ENCODE results near the gene FUBP3. TPM values are rescaled to one million over a fixed set of nuclear protein-coding genes. Genes with fewer than 3 reads are reported as not detected.

FUBP3 gene
- total RNA-seq, 4 donors from 2014 or later, result 26.5 to 147 (median 33.7) TPM

DNA sequence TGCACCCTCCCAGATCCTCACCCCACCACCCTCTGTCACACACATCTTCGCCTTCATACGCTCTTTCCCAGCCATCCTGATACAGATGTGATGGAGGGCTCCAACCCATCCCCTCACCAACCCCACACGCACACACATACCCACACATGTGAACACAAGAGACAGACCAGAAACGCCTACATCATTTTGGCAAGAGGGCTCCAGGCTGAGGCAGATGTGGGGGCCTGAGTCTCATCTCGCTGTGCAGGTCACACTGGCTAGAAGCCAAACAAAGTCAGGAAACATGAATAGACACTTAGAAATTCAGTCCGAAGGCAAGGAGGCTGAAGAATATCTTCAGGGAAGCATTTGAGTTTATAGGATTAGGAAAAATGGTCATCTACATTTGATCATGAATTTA lies 91.3 kb downstream of the FUBP3 start:
- DNase-seq (ENCODE audit: low spot score in 2 of 2), result no peak
- Histone ChIP-seq H3K4me3 (no peak overlapping the region), H3K9me3 (no peaks in the 10 kb centered on the region), H3K4me1 (peaks cover 15% of the 10 kb centered on the region), H3K27ac (no peak overlapping the region), H3K27me3 (peaks cover 32% of the 10 kb centered on the region), H3K36me3 (no peaks in the 10 kb centered on the region)
- TF ChIP-seq POLR2A (IDR thresholded peaks at IDR 0.05) (no peak), EP300 (IDR thresholded peaks at IDR 0.05) (no peak), POLR2AphosphoS5 (IDR thresholded peaks at IDR 0.05) (no peak)
- TF ChIP-seq, protein P1, sequence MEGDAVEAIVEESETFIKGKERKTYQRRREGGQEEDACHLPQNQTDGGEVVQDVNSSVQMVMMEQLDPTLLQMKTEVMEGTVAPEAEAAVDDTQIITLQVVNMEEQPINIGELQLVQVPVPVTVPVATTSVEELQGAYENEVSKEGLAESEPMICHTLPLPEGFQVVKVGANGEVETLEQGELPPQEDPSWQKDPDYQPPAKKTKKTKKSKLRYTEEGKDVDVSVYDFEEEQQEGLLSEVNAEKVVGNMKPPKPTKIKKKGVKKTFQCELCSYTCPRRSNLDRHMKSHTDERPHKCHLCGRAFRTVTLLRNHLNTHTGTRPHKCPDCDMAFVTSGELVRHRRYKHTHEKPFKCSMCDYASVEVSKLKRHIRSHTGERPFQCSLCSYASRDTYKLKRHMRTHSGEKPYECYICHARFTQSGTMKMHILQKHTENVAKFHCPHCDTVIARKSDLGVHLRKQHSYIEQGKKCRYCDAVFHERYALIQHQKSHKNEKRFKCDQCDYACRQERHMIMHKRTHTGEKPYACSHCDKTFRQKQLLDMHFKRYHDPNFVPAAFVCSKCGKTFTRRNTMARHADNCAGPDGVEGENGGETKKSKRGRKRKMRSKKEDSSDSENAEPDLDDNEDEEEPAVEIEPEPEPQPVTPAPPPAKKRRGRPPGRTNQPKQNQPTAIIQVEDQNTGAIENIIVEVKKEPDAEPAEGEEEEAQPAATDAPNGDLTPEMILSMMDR (IDR thresholded peaks at IDR 0.05), result no peak
- 86% methylated on average over 6 of the region's 6 CpGs for WGBS

DNA sequence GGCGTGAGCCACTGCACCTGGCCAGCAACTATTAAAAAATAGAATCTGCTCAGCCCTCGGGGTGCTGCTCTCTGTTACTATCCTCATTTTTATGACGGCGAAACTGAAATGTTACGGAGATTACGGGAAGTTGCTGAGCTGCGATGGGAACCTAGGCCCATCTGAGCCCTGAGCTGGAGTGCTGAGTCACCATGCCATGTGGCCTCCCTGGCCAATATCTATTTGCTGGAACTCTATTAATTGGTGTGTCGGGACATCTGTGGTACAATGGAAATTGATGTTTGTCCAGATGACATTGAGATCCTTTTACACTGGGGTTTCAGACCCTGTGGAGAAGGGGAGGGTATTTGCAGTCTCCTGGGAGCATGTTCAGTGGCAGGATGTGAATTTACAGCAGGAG lies 93.1 kb downstream of the FUBP3 start:
- TF ChIP-seq POLR2A (IDR thresholded peaks at IDR 0.05), result no peak
- no peak for TF ChIP-seq POLR2AphosphoS5 (IDR thresholded peaks at IDR 0.05)
- no peak for TF ChIP-seq EP300 (IDR thresholded peaks at IDR 0.05)
- TF ChIP-seq, protein P1 (IDR thresholded peaks at IDR 0.05), result no peak
- peaks cover 14% of the 10 kb centered on the region for H3K27me3 ChIP-seq
- DNase-seq (ENCODE audit: low spot score in 2 of 2), result no peak
- no peaks in the 10 kb centered on the region for H3K36me3 ChIP-seq
- WGBS, result 89% methylated on average over 8 of the region's 8 CpGs
- H3K9me3 ChIP-seq, result no peaks in the 10 kb centered on the region
- H3K4me1 ChIP-seq, result peaks cover 4% of the 10 kb centered on the region
- no peak overlapping the region for H3K27ac ChIP-seq
- no peak overlapping the region for H3K4me3 ChIP-seq

DNA sequence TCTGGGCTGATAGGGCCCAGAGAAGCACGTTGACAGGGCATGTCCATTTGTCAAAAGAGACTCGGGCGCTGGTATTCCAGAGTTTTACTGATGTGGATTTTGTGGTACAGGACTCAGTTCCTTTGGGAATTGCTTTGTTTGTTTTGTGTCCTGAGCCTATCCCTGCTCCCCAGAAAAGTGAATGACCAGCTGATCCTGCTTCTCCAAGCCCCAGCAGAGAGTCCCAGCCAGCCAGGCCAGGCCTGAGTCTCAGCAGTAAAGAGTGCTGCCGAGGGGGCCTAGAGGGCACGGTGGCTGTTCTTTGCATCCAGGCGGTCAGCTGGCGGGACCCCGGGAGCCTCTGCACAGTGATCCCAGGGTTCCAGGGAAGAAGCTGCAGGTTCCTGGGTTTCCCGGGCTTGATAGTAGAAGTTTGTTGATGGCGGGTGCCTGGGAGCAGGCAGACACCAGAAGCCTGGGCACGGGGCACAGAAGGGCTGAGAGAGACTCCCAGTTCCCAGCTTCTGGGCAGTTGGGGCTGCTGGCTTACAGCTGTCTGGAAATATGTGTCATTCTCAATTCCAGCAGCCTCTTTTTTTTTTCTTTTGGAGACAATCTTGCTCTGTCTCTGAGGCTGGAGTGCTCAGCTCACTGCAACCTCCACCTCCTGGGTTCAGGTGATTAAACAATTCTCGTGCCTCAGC lies 93.7 kb downstream of the FUBP3 start:
- 86% methylated on average over 11 of the region's 12 CpGs for WGBS

DNA sequence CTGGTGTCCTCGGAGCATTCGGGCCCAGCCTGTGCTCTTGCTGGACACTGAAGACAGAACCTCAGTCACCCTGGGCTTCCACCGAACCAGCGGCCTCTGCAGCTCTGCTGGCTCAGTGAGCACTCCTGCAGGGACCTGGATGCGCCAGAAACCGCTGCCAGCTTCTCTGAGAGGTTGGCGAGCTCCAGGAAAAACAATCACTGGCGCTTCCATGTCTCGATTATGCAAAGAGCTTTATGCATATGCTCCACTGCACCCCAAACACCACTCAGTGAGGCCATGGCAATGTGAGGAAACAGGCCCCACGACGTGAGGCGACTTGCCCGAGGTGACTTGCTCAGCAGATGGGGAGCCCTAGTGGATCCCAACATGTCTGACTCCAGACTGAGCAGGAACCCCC lies 96.0 kb downstream of the FUBP3 start:
- H3K9me3 ChIP-seq, result no peaks in the 10 kb centered on the region
- peaks cover 4% of the 10 kb centered on the region for H3K4me1 ChIP-seq
- H3K27ac ChIP-seq, result no peak overlapping the region
- peaks cover 12% of the 10 kb centered on the region for H3K27me3 ChIP-seq
- no peak overlapping the region for H3K4me3 ChIP-seq
- TF ChIP-seq EP300 (IDR thresholded peaks at IDR 0.05) (no peak), POLR2AphosphoS5 (IDR thresholded peaks at IDR 0.05) (no peak), POLR2A (IDR thresholded peaks at IDR 0.05) (no peak)
- TF ChIP-seq, protein P1 (IDR thresholded peaks at IDR 0.05), result no peak
- no peaks in the 10 kb centered on the region for H3K36me3 ChIP-seq
- no peak for DNase-seq (ENCODE audit: low spot score in 2 of 2)
- WGBS, result 69% methylated on average over 9 of the region's 13 CpGs

More for the DNA sequence above, 93.7 kb downstream of the FUBP3 start:
- TF ChIP-seq EP300 (IDR thresholded peaks at IDR 0.05), result no peak
- no peak for TF ChIP-seq POLR2A (IDR thresholded peaks at IDR 0.05)
- TF ChIP-seq, protein P1 (IDR thresholded peaks at IDR 0.05), result no peak
- no peak for TF ChIP-seq POLR2AphosphoS5 (IDR thresholded peaks at IDR 0.05)
- peaks cover 4% of the 10 kb centered on the region for H3K4me1 ChIP-seq
- H3K27me3 ChIP-seq, result peaks cover 8% of the 10 kb centered on the region
- no peaks in the 10 kb centered on the region for H3K36me3 ChIP-seq
- H3K9me3 ChIP-seq, result no peaks in the 10 kb centered on the region
- DNase-seq (ENCODE audit: low spot score in 2 of 2), result no peak
- no peak overlapping the region for H3K4me3 ChIP-seq
- H3K27ac ChIP-seq, result no peak overlapping the region

DNA sequence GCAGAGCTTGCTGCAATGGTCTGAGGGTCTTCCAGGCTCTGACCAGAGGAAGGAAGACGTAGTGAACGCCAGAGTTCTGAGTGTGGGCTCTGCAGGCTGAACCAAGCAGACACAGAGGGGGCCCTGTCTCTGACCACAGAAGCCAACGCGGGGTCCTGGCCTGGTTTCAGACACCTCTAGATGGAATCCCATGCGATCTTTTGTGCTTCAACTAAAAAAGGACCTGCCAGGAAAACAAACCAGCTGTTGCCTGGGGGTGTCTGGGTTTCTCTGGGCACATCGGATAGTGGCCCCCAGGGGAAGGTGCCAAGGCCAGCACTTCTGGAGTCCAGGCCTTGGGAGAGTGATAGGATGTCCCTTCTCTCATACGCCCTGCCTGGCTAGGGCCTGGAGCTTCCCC lies 97.9 kb downstream of the FUBP3 start:
- WGBS, result 87% methylated on average over 7 of the region's 7 CpGs
- no peak for TF ChIP-seq POLR2AphosphoS5 (IDR thresholded peaks at IDR 0.05)
- TF ChIP-seq, protein P1 (IDR thresholded peaks at IDR 0.05), result no peak
- no peak for TF ChIP-seq EP300 (IDR thresholded peaks at IDR 0.05)
- no peak for TF ChIP-seq POLR2A (IDR thresholded peaks at IDR 0.05)
- Histone ChIP-seq H3K27ac (no peak overlapping the region), H3K36me3 (no peaks in the 10 kb centered on the region), H3K9me3 (no peaks in the 10 kb centered on the region), H3K4me3 (no peak overlapping the region), H3K27me3 (peaks cover 18% of the 10 kb centered on the region), H3K4me1 (peaks cover 18% of the 10 kb centered on the region)
- DNase-seq (ENCODE audit: low spot score in 2 of 2), result no peak

All from suprapubic skin (tissue), 4 donors.